Measurements from ENCODE around the gene ZBTB20. TPM values are rescaled to one million over a fixed set of nuclear protein-coding genes. Genes with fewer than 3 reads are reported as not detected.

The ZBTB20 gene
- total RNA-seq, 1 donor from 2014 or later: 66.4 TPM

GRCh38 chr3:114464548-114464947, 682.5 kb downstream of the ZBTB20 start:
- DNase-seq (no peak), ATAC-seq (no peak)
- Histone ChIP-seq H3K4me1 (peaks cover 14% of the 10 kb centered on the region), H3K27me3 (ENCODE audit: low read depth) (no peaks in the 10 kb centered on the region), H3K4me3 (no peak overlapping the region), H3K36me3 (no peaks in the 10 kb centered on the region), H3K27ac (no peak overlapping the region), H3K9me3 (no peaks in the 10 kb centered on the region)
- TF ChIP-seq, protein P1, sequence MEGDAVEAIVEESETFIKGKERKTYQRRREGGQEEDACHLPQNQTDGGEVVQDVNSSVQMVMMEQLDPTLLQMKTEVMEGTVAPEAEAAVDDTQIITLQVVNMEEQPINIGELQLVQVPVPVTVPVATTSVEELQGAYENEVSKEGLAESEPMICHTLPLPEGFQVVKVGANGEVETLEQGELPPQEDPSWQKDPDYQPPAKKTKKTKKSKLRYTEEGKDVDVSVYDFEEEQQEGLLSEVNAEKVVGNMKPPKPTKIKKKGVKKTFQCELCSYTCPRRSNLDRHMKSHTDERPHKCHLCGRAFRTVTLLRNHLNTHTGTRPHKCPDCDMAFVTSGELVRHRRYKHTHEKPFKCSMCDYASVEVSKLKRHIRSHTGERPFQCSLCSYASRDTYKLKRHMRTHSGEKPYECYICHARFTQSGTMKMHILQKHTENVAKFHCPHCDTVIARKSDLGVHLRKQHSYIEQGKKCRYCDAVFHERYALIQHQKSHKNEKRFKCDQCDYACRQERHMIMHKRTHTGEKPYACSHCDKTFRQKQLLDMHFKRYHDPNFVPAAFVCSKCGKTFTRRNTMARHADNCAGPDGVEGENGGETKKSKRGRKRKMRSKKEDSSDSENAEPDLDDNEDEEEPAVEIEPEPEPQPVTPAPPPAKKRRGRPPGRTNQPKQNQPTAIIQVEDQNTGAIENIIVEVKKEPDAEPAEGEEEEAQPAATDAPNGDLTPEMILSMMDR (IDR thresholded peaks at IDR 0.05): no peak
- intact Hi-C loops (cut with DNase I): no loop called here

DNA sequence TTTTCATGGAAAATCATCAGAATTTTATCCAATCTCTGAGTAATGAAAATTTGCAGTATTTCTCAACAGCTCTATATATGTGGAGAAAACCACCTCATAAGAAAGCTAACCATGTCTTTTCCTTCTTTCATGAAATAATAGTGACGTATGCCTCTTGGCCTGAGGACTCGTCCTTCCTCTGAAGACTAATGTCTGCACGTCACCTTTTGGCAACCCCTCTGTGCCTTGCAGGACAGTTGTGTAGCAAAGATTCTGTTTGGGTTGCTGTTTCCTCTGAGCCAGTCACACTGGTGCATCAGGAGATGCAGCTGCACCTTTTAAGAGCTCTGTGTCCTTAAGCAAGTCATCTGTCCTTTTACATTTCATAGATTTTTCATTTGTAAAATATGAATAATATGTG, 684.3 kb downstream of the ZBTB20 start:
- no peak for DNase-seq
- Histone ChIP-seq H3K9me3 (no peaks in the 10 kb centered on the region), H3K27ac (no peak overlapping the region), H3K4me1 (peaks cover 11% of the 10 kb centered on the region), H3K27me3 (ENCODE audit: low read depth) (no peaks in the 10 kb centered on the region), H3K36me3 (no peaks in the 10 kb centered on the region), H3K4me3 (no peak overlapping the region)
- ATAC-seq: no peak
- intact Hi-C loops (cut with DNase I): no loop called here
- TF ChIP-seq, protein P1 (IDR thresholded peaks at IDR 0.05): no peak

GRCh38 chr3:114460459-114460858, 686.6 kb downstream of the ZBTB20 start:
- intact Hi-C loops (cut with DNase I): no loop called here
- H3K4me3 ChIP-seq: no peak overlapping the region
- H3K4me1 ChIP-seq: peaks cover 12% of the 10 kb centered on the region
- no peak overlapping the region for H3K27ac ChIP-seq
- DNase-seq (no peak), ATAC-seq (no peak)
- H3K9me3 ChIP-seq: no peaks in the 10 kb centered on the region
- H3K27me3 ChIP-seq (ENCODE audit: low read depth): no peaks in the 10 kb centered on the region
- no peaks in the 10 kb centered on the region for H3K36me3 ChIP-seq
- TF ChIP-seq, protein P1 (IDR thresholded peaks at IDR 0.05): no peak

DNA sequence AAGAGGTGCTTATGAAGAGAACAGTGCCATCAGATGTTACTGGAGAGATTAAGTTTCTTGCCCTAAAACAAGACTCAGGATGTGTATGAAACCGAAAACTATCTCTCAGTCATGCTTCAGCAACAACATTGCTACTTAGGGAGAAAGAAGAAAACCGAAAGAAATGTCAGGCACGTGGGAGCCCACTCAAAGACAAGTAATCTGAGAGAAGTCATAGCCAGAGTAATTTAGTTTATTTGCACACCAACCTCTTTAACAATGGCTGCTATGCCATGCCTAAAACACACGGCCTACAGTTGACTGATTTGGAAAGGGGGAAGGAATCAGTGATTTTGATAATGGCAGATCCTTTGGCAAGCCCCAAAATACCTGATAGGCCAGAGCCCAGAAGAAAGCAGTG, 690.3 kb downstream of the ZBTB20 start:
- Histone ChIP-seq H3K27me3 (ENCODE audit: low read depth) (no peaks in the 10 kb centered on the region), H3K9me3 (no peaks in the 10 kb centered on the region), H3K36me3 (no peaks in the 10 kb centered on the region), H3K27ac (no peak overlapping the region), H3K4me3 (no peak overlapping the region), H3K4me1 (peaks cover 28% of the 10 kb centered on the region)
- TF ChIP-seq, protein P1 (IDR thresholded peaks at IDR 0.05): no peak
- intact Hi-C loops (cut with DNase I): no loop called here
- DNase-seq (no peak), ATAC-seq (peak in 1 of 2 donors; percentile 32)

- H3K36me3 ChIP-seq: no peaks in the 10 kb centered on the region
- H3K9me3 ChIP-seq: no peaks in the 10 kb centered on the region
- no peak for ATAC-seq
- DNase-seq: no peak
- no peak overlapping the region for H3K4me3 ChIP-seq
- H3K27ac ChIP-seq: no peak overlapping the region
- intact Hi-C loops (cut with DNase I): no loop called here
- no peaks in the 10 kb centered on the region for H3K27me3 ChIP-seq (ENCODE audit: low read depth)
- TF ChIP-seq, protein P1 (IDR thresholded peaks at IDR 0.05): no peak
- H3K4me1 ChIP-seq: peaks cover 39% of the 10 kb centered on the region
These were observed 691.7 kb downstream of the ZBTB20 start for GRCh38 chr3:114455432-114455831.
